KMS-11 (cell line): ENCODE measurements around the gene FAM209A.

Experiments used
- H2AFZ ChIP-seq: fragments of 200-600 bp; sonication (generic); 2 replicates; pipeline ENCODE4 v1.6.1; 2016; ENCODE audit warnings: antibody characterized with exemption, mixed run types, low read depth
- H3K27ac ChIP-seq: fragments of 200-600 bp; sonication (generic); 2 replicates; pipeline ENCODE4 v1.6.1; 2016; ENCODE audit warnings: mild to moderate bottlenecking, mixed run types
- H3K27me3 ChIP-seq: fragments of 200-600 bp; sonication (generic); 2 replicates; pipeline ENCODE4 v1.6.1; 2017; ENCODE audit warnings: mild to moderate bottlenecking, low read depth, mixed run types, moderate library complexity; ENCODE audit not compliant: insufficient read depth
- H3K36me3 ChIP-seq: fragments of 200-600 bp; sonication (generic); 2 replicates; pipeline ENCODE4 v1.6.1; 2017; ENCODE audit warnings: mild to moderate bottlenecking, mixed run types; ENCODE audit not compliant: insufficient read depth
- H3K4me1 ChIP-seq: fragments of 200-600 bp; sonication (generic); 2 replicates; pipeline ENCODE4 v1.6.1; 2016; ENCODE audit warnings: mild to moderate bottlenecking, low read depth, mixed run types; ENCODE audit not compliant: poor library complexity, severe bottlenecking
- H3K4me2 ChIP-seq: fragments of 200-600 bp; sonication (generic); 2 replicates; pipeline ENCODE4 v1.7.0; 2016; ENCODE audit warnings: mild to moderate bottlenecking, mixed run types
- H3K4me3 ChIP-seq: fragments of 200-600 bp; sonication (generic); IDR thresholded peaks from 2 replicates; pipeline ENCODE4 v1.6.1; 2017; ENCODE audit warnings: low read depth, low read length, mixed read lengths; ENCODE audit not compliant: insufficient read depth
- H3K79me2 ChIP-seq: fragments of 200-600 bp; sonication (generic); 2 replicates; pipeline ENCODE4 v1.6.1; 2016; ENCODE audit warnings: low read depth, mixed run types; ENCODE audit not compliant: insufficient read depth
- H3K9ac ChIP-seq: fragments of 200-600 bp; sonication (generic); 2 replicates; pipeline ENCODE4 v1.6.1; 2016; ENCODE audit warnings: mild to moderate bottlenecking, mixed run types
- H4K20me1 ChIP-seq: fragments of 200-600 bp; sonication (generic); 2 replicates; pipeline ENCODE4 v1.6.1; 2016; ENCODE audit warnings: mild to moderate bottlenecking, mixed run types; ENCODE audit not compliant: insufficient read depth
- CTCF ChIP-seq: fragments of 200-600 bp; sonication (generic); conservative IDR thresholded peaks from 2 replicates; pipeline ENCODE4 v1.6.1; 2017; ENCODE audit warnings: low read depth, mild to moderate bottlenecking, antibody characterized with exemption, low read length, moderate library complexity, mixed read lengths

Gene FAM209A

GRCh38 chr20:56542489-56543030, 18.0 kb downstream of the FAM209A start:
- Histone ChIP-seq H3K27me3 (no peaks in the 10 kb centered on the region), H3K4me3 (no peak overlapping the region)
- TF ChIP-seq CTCF: no peak

GRCh38 chr20:56551571-56551970, 27.0 kb downstream of the FAM209A start:
- no peak overlapping the region for H3K4me3 ChIP-seq
- no peaks in the 10 kb centered on the region for H3K27me3 ChIP-seq
- no peaks in the 10 kb centered on the region for H4K20me1 ChIP-seq
- H3K9ac ChIP-seq: no peak overlapping the region
- peaks cover 59% of the 10 kb centered on the region for H3K4me1 ChIP-seq
- peak overlapping the region; percentile 95; the same call in 1 of the 2 replicates for H3K27ac ChIP-seq
- 0 out of 2 replicates have a peak overlapping the region, but pooled peaks have one; percentile 48 for H3K4me2 ChIP-seq
- H3K79me2 ChIP-seq: no peaks in the 10 kb centered on the region
- no peaks in the 10 kb centered on the region for H3K36me3 ChIP-seq
- TF ChIP-seq CTCF: no peak
- no peak overlapping the region for H2AFZ ChIP-seq

More at GRCh38 chr20:56542489-56543030, 18.0 kb downstream of the FAM209A start:
- H3K79me2 ChIP-seq: no peaks in the 10 kb centered on the region
- no peak overlapping the region for H3K4me2 ChIP-seq
- no peak overlapping the region for H3K27ac ChIP-seq
- no peaks in the 10 kb centered on the region for H3K4me1 ChIP-seq
- no peaks in the 10 kb centered on the region for H4K20me1 ChIP-seq
- H3K36me3 ChIP-seq: no peaks in the 10 kb centered on the region
- H3K9ac ChIP-seq: no peak overlapping the region
- no peak overlapping the region for H2AFZ ChIP-seq

GRCh38 chr20:56552911-56553629, 28.5 kb downstream of the FAM209A start:
- Histone ChIP-seq H3K4me1 (peaks cover 70% of the 10 kb centered on the region), H4K20me1 (no peaks in the 10 kb centered on the region), H3K9ac (peak overlapping the region; percentile 11; the same call in 1 of the 2 replicates), H3K4me3 (no peak overlapping the region), H2AFZ (peak overlapping the region; percentile 24; the same call in 1 of the 2 replicates), H3K27ac (peak overlapping the region; percentile 95), H3K79me2 (no peaks in the 10 kb centered on the region), H3K4me2 (peak overlapping the region; percentile 48), H3K27me3 (no peaks in the 10 kb centered on the region), H3K36me3 (no peaks in the 10 kb centered on the region)
- TF ChIP-seq CTCF: no peak

GRCh38 chr20:56554869-56555268, 30.3 kb downstream of the FAM209A start:
- Histone ChIP-seq H3K36me3 (no peaks in the 10 kb centered on the region), H3K4me2 (peak overlapping the region; percentile 94), H3K79me2 (no peaks in the 10 kb centered on the region), H2AFZ (peak overlapping the region; percentile 20; the same call in 1 of the 2 replicates), H3K4me1 (peaks cover 70% of the 10 kb centered on the region), H4K20me1 (no peaks in the 10 kb centered on the region), H3K9ac (peak overlapping the region; percentile 78), H3K4me3 (no peak overlapping the region), H3K27me3 (no peaks in the 10 kb centered on the region), H3K27ac (peak overlapping the region; percentile 95)
- no peak for TF ChIP-seq CTCF
